ENCODE results near the gene PKNOX2.

Gene PKNOX2

DNA sequence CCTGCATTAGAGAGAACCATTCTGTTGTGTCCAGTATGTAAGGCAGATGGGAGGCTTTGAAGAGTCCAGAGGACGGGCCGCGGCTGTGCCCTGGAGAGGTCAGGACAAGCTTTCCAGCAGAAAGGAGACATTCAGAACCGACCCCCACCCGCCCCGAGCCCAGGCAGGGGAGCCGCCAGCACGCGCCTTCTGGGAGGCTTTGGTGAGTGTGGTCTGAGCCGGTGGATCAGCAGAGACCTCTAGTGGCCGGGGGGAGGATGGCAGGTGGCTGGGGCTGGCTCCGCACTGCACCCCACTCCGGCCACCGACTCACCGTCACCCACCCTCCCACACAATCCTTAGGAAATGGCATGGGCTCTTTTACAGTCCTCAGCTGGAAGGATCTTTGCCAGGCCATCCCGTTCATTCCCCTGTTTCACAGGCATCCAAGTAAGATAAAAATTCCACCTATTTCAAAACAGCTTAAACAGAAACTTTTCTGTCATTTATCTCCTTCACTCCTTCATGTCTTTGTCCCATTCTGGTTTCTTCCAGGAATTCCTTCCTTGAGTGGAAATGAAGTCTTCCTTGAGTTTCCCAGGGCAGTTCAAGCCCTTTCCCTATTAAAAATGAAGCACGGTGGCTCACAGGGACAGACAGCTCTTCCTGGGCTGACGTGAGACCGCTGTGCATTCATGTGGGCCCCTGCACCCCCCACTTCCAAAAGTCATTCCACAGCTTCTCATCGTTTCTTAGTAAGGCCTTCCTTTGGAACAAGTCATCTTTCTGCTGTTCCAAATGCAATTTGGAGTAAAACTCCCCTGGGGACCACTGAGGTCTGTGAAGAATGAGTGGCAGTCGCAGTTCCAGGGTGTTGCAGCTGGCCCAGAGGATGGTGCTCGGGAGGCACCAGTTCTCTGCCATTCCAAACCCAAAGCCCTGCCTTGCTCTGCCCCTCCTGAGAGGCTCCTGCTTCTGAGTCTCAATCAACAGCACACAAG, 240.6 kb downstream of the PKNOX2 start:
- TF ChIP-seq, protein P1, sequence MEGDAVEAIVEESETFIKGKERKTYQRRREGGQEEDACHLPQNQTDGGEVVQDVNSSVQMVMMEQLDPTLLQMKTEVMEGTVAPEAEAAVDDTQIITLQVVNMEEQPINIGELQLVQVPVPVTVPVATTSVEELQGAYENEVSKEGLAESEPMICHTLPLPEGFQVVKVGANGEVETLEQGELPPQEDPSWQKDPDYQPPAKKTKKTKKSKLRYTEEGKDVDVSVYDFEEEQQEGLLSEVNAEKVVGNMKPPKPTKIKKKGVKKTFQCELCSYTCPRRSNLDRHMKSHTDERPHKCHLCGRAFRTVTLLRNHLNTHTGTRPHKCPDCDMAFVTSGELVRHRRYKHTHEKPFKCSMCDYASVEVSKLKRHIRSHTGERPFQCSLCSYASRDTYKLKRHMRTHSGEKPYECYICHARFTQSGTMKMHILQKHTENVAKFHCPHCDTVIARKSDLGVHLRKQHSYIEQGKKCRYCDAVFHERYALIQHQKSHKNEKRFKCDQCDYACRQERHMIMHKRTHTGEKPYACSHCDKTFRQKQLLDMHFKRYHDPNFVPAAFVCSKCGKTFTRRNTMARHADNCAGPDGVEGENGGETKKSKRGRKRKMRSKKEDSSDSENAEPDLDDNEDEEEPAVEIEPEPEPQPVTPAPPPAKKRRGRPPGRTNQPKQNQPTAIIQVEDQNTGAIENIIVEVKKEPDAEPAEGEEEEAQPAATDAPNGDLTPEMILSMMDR (IDR thresholded peaks at IDR 0.05; ENCODE audit: low read depth, low read length), result peak; percentile 98
- peak; percentile 50 to 61 for DNase-seq (ENCODE audit: low read depth in 2 of 2)
- H3K4me3 ChIP-seq (replicated peaks in 1 of 2; ENCODE audit: low read depth in 2 of 2, low read length in 2 of 2), result no peak overlapping the region

DNA sequence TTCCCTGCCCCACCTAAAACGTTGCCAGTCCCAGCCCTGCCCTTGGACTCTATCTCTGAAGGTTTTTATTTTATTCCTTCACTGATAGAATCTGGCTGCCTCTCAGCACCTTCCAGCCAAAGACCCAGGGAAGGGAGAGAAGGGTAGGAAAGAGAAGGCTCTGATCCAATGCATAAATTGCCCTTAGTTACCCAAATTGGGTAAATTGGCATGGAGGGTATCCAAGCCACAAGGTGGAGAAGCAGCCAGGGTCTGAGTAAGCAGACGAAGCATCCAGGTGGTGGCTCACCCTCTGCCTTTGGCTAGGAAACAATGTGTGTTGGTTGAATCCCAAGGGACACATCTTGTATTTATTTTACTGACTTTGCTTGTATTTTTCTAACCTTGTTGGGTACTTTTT, 242.5 kb downstream of the PKNOX2 start:
- TF ChIP-seq, protein P1 (IDR thresholded peaks at IDR 0.05; ENCODE audit: low read depth, low read length), result no peak
- DNase-seq (ENCODE audit: low read depth in 2 of 2), result peak in 1 of 2 donors; percentile 13

DNA sequence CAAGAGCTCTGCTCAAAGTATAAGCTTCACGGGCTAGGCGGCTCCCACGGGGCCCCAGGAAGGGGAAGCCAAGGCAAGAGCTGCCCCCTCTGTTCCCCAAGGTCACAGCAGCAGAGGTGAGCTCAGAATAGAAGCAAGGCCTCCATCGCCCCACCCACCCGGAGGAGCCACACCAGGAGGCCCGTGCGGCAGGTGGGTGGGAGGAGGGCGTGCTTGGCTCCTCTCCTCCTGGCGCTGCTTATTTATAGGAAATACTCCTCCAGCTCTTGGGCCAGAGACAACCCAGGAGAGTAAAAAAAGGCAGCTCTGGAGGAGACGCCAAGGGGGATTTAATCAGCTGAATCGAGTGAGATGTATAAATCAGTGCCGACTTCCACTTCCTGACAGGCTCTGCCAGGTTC, 243.8 kb downstream of the PKNOX2 start:
- no peak overlapping the region for H3K4me3 ChIP-seq (replicated peaks in 1 of 2; ENCODE audit: low read depth in 2 of 2, low read length in 2 of 2)
- no peak for DNase-seq (ENCODE audit: low read depth in 2 of 2)
- TF ChIP-seq, protein P1 (IDR thresholded peaks at IDR 0.05; ENCODE audit: low read depth, low read length), result no peak

More for the DNA sequence above, 242.5 kb downstream of the PKNOX2 start:
- H3K4me3 ChIP-seq (replicated peaks in 1 of 2; ENCODE audit: low read depth in 2 of 2, low read length in 2 of 2), result no peak overlapping the region

DNA sequence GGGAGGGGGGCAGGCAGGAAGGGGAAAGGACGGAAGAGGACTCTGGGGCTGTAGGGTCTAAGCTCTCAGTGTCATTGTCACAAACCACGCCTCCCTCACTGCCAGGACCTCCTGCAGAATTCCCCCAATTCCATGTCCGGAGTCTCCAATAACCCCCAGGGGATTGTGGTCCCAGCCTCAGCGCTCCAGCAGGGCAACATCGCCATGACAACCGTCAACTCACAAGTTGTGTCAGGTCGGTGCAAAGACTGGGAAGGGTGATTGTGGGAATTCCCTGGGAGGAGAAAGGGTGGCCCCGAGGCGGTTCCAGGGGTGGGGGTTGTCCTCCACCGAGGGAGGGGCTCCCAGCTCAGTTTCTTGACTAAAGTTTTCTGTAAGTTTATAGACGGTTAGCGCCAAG, 245.5 kb downstream of the PKNOX2 start:
- TF ChIP-seq, protein P1 (IDR thresholded peaks at IDR 0.05; ENCODE audit: low read depth, low read length), result no peak
- peak; percentile 8 to 35 for DNase-seq (ENCODE audit: low read depth in 2 of 2)
- H3K4me3 ChIP-seq (replicated peaks in 1 of 2; ENCODE audit: low read depth in 2 of 2, low read length in 2 of 2), result no peak overlapping the region

DNA sequence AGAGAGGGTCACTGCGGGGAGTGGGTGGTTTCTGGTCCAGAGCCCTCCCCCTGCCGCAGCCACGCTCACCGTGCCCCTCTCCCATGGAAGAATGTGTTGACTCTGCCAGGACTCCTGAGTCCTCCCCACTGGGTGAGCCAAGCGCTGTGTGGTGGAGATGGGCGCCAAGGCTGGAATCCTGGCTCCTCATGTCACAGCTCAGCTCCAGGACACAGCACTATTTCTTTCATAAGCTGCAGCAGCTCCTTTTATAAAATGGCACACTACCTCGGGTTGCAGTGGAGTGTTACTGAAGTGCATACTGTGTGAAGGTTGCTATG, 247.6 kb downstream of the PKNOX2 start:
- no peak for DNase-seq (ENCODE audit: low read depth in 2 of 2)
- TF ChIP-seq, protein P1 (IDR thresholded peaks at IDR 0.05; ENCODE audit: low read depth, low read length), result no peak
- no peak overlapping the region for H3K4me3 ChIP-seq (replicated peaks in 1 of 2; ENCODE audit: low read depth in 2 of 2, low read length in 2 of 2)

DNA sequence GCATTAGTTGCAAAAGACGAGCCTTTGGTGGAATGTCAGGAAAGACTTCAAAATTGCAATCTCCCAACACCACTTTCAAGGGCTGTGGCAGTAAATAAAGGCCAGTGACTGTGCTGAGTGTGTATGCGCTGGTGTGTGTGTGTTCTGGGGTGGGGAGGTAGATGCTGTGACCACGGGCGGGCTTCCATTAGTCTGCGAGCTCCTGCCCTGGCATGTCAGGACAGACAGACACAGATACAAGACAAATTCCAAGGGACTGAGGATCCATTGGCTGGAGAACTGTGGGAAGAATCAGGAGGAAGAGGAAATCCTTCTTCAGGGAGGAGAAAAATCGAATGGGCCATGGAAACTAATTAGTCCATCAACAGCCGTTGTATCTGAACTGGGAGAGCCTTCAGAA, 248.0 kb downstream of the PKNOX2 start:
- no peak for DNase-seq (ENCODE audit: low read depth in 2 of 2)
- no peak overlapping the region for H3K4me3 ChIP-seq (replicated peaks in 1 of 2; ENCODE audit: low read depth in 2 of 2, low read length in 2 of 2)
- TF ChIP-seq, protein P1 (IDR thresholded peaks at IDR 0.05; ENCODE audit: low read depth, low read length), result no peak

Measured in cardiac fibroblast (primary cell).